Measurements from ENCODE around the gene PLXNA4.

PLXNA4 gene

GRCh38 chr7:132318352-132319318 lies 257.6 kb downstream of the PLXNA4 start:
- DNase-seq (ENCODE audit: low read depth, low spot score): peak; percentile 43

- DNase-seq (ENCODE audit: low read depth, low spot score): no peak
Observed at GRCh38 chr7:132317701-132318351, 258.4 kb downstream of the PLXNA4 start.

- DNase-seq (ENCODE audit: low read depth, low spot score): no peak
Observed at GRCh38 chr7:132312531-132313055, 263.7 kb downstream of the PLXNA4 start.

GRCh38 chr7:132311733-132312132 lies 264.5 kb downstream of the PLXNA4 start:
- no peak for DNase-seq (ENCODE audit: low read depth, low spot score)

GRCh38 chr7:132309102-132309805 lies 267.0 kb downstream of the PLXNA4 start:
- no peak for DNase-seq (ENCODE audit: low read depth, low spot score)

GRCh38 chr7:132307465-132307864 lies 268.8 kb downstream of the PLXNA4 start:
- DNase-seq (ENCODE audit: low read depth, low spot score): no peak

GRCh38 chr7:132300599-132301277 lies 275.5 kb downstream of the PLXNA4 start:
- DNase-seq (ENCODE audit: low read depth, low spot score): no peak

- DNase-seq (ENCODE audit: low read depth, low spot score): no peak
Observed at GRCh38 chr7:132298790-132299189, 277.5 kb downstream of the PLXNA4 start.

- no peak for DNase-seq (ENCODE audit: low read depth, low spot score)
Observed at GRCh38 chr7:132296820-132297219, 279.4 kb downstream of the PLXNA4 start.

GRCh38 chr7:132295175-132295574 lies 281.1 kb downstream of the PLXNA4 start:
- DNase-seq (ENCODE audit: low read depth, low spot score): no peak

- no peak for DNase-seq (ENCODE audit: low read depth, low spot score)
Observed at GRCh38 chr7:132292803-132293202, 283.5 kb downstream of the PLXNA4 start.

- no peak for DNase-seq (ENCODE audit: low read depth, low spot score)
Observed at GRCh38 chr7:132291481-132291880, 284.8 kb downstream of the PLXNA4 start.

- DNase-seq (ENCODE audit: low read depth, low spot score): no peak
Observed at GRCh38 chr7:132290021-132290420, 286.2 kb downstream of the PLXNA4 start.

GRCh38 chr7:132286836-132287235 lies 289.4 kb downstream of the PLXNA4 start:
- DNase-seq (ENCODE audit: low read depth, low spot score): no peak

- no peak for DNase-seq (ENCODE audit: low read depth, low spot score)
Observed at GRCh38 chr7:132280335-132280734, 295.9 kb downstream of the PLXNA4 start.

GRCh38 chr7:132279718-132280117 lies 296.6 kb downstream of the PLXNA4 start:
- no peak for DNase-seq (ENCODE audit: low read depth, low spot score)

GRCh38 chr7:132276976-132277725 lies 299.1 kb downstream of the PLXNA4 start:
- no peak for DNase-seq (ENCODE audit: low read depth, low spot score)

- DNase-seq (ENCODE audit: low read depth, low spot score): no peak
Observed at GRCh38 chr7:132276234-132276630, 300.0 kb downstream of the PLXNA4 start.

- no peak for DNase-seq (ENCODE audit: low read depth, low spot score)
Observed at GRCh38 chr7:132275416-132276233, 300.6 kb downstream of the PLXNA4 start.
